K562 (cell line): ENCODE measurements around the gene USP35. TPM values are rescaled to one million over a fixed set of nuclear protein-coding genes. Genes with fewer than 3 reads are reported as not detected.

Experiments used
- ATAC-seq: fragments of 200-7000 bp; cut with Tn5 transposase; 3 replicates; pipeline ENCODE4 v1.9.1; 2020; ENCODE audit warnings: moderate library complexity
- BruUV-seq: library from RNA; stranded (reverse); fragments of 400-500 nt; replicated peaks from 2 replicates; lab custom pipeline; 2021; lab: Mats Ljungman, UMichigan
- CTCF ChIA-PET: fragments of 300-600 bp; formaldehyde crosslinking; extraction: SDS; loops from one replicate; lab custom pipeline; 2021; ENCODE audit warnings: low intra/inter-chr PET ratio; lab: Yijun Ruan, JAX
- POLR2A ChIA-PET: fragments of 300-600, 350-650 bp; sonication (Branson Sonifier 250); formaldehyde crosslinking; extraction: SDS; loops from one replicate; lab custom pipeline; 2021; ENCODE audit warnings: antibody characterized with exemption, inconsistent platforms; lab: Yijun Ruan, JAX
- DNase-seq, 4 experiments: peaks; one replicate each; pipeline versions ENCODE4 v3.0.0 to v3.0.0-alpha.2; 2011 to 2018; ENCODE audit warnings: low spot score in 3 of 4, mixed read lengths in 3 of 4; ENCODE audit errors: extremely low read depth in 1 of 4
- FAIRE-seq: peaks from 2 replicates; lab custom pipeline; 2011; peaks lifted over from hg19 to GRCh38; lab: Jason Lieb, UNC
- H2AFZ ChIP-seq: 2 replicates; pipeline ENCODE4 v1.6.0; 2011; ENCODE audit warnings: low read depth, low read length, control low read depth, inconsistent platforms
- H3K27ac ChIP-seq: fragments of 200-600 bp; 3 replicates; pipeline ENCODE4 v1.8.0; 2011; ENCODE audit warnings: low read depth, mild to moderate bottlenecking, control low read depth, inconsistent platforms, low read length, moderate library complexity, mixed read lengths; ENCODE audit errors: extremely low read depth
- H3K27me3 ChIP-seq, 2 experiments: fragments of 300-600 bp in 1 of 2; 2 replicates in 1 of 2; 3 replicates in 1 of 2; pipeline versions ENCODE4 v1.6.0 to v1.8.0; 2011; ENCODE audit warnings: inconsistent platforms in 2 of 2, low read length in 2 of 2, mild to moderate bottlenecking in 1 of 2, mixed read lengths in 1 of 2, moderate library complexity in 1 of 2; ENCODE audit not compliant: control insufficient read depth in 2 of 2, insufficient read depth in 2 of 2
- H3K36me3 ChIP-seq: fragments of 300-600 bp; 3 replicates; pipeline ENCODE4 v1.8.0; 2011; ENCODE audit warnings: mild to moderate bottlenecking, low read length, inconsistent platforms; ENCODE audit not compliant: control insufficient read depth, insufficient read depth
- H3K4me1 ChIP-seq, 2 experiments: fragments of 200-600 bp in 1 of 2; replicated peaks in 1 of 2; 2 replicates in 1 of 2; 3 replicates in 1 of 2; pipeline versions ENCODE4 v1.5.1 to v1.8.0; 2011; ENCODE audit warnings: inconsistent platforms in 2 of 2, low read length in 2 of 2, mild to moderate bottlenecking in 1 of 2, mixed read lengths in 1 of 2, moderate library complexity in 1 of 2; ENCODE audit not compliant: control insufficient read depth in 2 of 2, insufficient read depth in 2 of 2
- H3K4me2 ChIP-seq: 2 replicates; pipeline ENCODE4 v1.6.1; 2011; ENCODE audit warnings: low read length, control low read depth, inconsistent platforms, mixed read lengths; ENCODE audit not compliant: insufficient read depth
- H3K4me3 ChIP-seq: fragments of 200-600 bp; sonication (generic), shearing (Covaris generic); 2 replicates; pipeline ENCODE4 v1.5.1; 2016; ENCODE audit warnings: control low read depth, inconsistent platforms
- H3K79me2 ChIP-seq: fragments of 200-600 bp; 3 replicates; pipeline ENCODE4 v1.8.0; 2011; ENCODE audit warnings: low read length, inconsistent platforms; ENCODE audit not compliant: control insufficient read depth, insufficient read depth
- H3K9ac ChIP-seq, 2 experiments: 2 replicates each; pipeline versions ENCODE4 v1.6.0 to v1.6.1; 2011; ENCODE audit warnings: low read depth in 2 of 2, low read length in 2 of 2, control low read depth in 1 of 2, inconsistent platforms in 1 of 2, mild to moderate bottlenecking in 1 of 2, mixed read lengths in 1 of 2; ENCODE audit not compliant: insufficient read depth in 1 of 2
- H3K9me1 ChIP-seq: one replicate; pipeline ENCODE4 v1.6.0; 2011; ENCODE audit warnings: inconsistent platforms, mild to moderate bottlenecking, low read length, moderate library complexity; ENCODE audit not compliant: control insufficient read depth, insufficient read depth
- H3K9me3 ChIP-seq: replicated peaks from 2 replicates; pipeline ENCODE4 v1.5.1; 2011; ENCODE audit warnings: low read depth, low read length, inconsistent platforms; ENCODE audit not compliant: control insufficient read depth, insufficient read depth
- H4K20me1 ChIP-seq: replicated peaks from 2 replicates; pipeline ENCODE4 v1.6.1; 2011; ENCODE audit warnings: low read length, inconsistent platforms, mixed read lengths; ENCODE audit not compliant: control insufficient read depth, insufficient read depth
- BCOR ChIP-seq: fragments of 450-650 bp; IDR thresholded peaks from 2 replicates; pipeline ENCODE4 v1.6.1; 2016
- C11orf30 ChIP-seq: fragments of 450-650 bp; IDR thresholded peaks from 2 replicates; pipeline ENCODE4 v1.6.1; 2016; ENCODE audit warnings: low read depth, mild to moderate bottlenecking
- CBFA2T3 ChIP-seq: fragments of 450-650 bp; IDR thresholded peaks from 2 replicates; pipeline ENCODE4 v1.6.1; 2017
- GMEB1 ChIP-seq: fragments of 250-450 bp; sonication (Bioruptor Pico); IDR thresholded peaks from 2 replicates; pipeline ENCODE4 v1.4.0; 2020; ENCODE audit warnings: mild to moderate bottlenecking
- MEF2A ChIP-seq: IDR thresholded peaks from 2 replicates; pipeline ENCODE4 v1.6.1; 2011; ENCODE audit warnings: low read depth, mild to moderate bottlenecking, low read length, moderate library complexity; ENCODE audit not compliant: control insufficient read depth
- RBM25 ChIP-seq: fragments of 200-400 bp; formaldehyde crosslinking; IDR thresholded peaks from 2 replicates; pipeline ENCODE4 v1.6.1; 2018; ENCODE audit warnings: low read length, low read depth, moderate library complexity; ENCODE audit not compliant: severe bottlenecking
- SIN3A ChIP-seq, 2 experiments: fragments of 150-350 bp in 1 of 2; IDR thresholded peaks; 2 replicates each; pipeline ENCODE4 v1.6.1; 2011 to 2016; ENCODE audit warnings: borderline replicate concordance in 2 of 2, low read depth in 2 of 2, low read length in 2 of 2, mild to moderate bottlenecking in 2 of 2, moderate library complexity in 2 of 2; ENCODE audit not compliant: control insufficient read depth in 1 of 2
- SREBF2 ChIP-seq: sonication (generic); formaldehyde crosslinking; IDR thresholded peaks from 2 replicates; pipeline ENCODE4 v1.4.0; 2020; ENCODE audit warnings: mild to moderate bottlenecking, missing genetic modification reagents
- TBP ChIP-seq: optimal IDR thresholded peaks from 2 replicates; pipeline ENCODE3; 2011; ENCODE audit warnings: low read depth, low read length, improper control_type of control experiment
- THAP12 ChIP-seq: fragments of 250-450 bp; sonication (Bioruptor Pico); IDR thresholded peaks from 2 replicates; pipeline ENCODE4 v1.9.0; 2021; ENCODE audit warnings: mild to moderate bottlenecking, inconsistent platforms
- U2AF1 ChIP-seq: fragments of 200-400 bp; formaldehyde crosslinking; optimal IDR thresholded peaks from 2 replicates; pipeline ENCODE3; 2017; ENCODE audit warnings: mild to moderate bottlenecking, low read depth, low read length, moderate library complexity
- ZNF143 ChIP-seq: sonication (generic); formaldehyde crosslinking; IDR thresholded peaks from 2 replicates; pipeline ENCODE4 v1.9.0; 2022; ENCODE audit warnings: mild to moderate bottlenecking, missing genetic modification reagents
- ZNF23 ChIP-seq: fragments of 250-450 bp; sonication (Bioruptor Pico); IDR thresholded peaks from 2 replicates; pipeline ENCODE4 v1.4.0; 2020; ENCODE audit warnings: mild to moderate bottlenecking
- ZNF24 ChIP-seq: fragments of 450-650 bp; IDR thresholded peaks from 2 replicates; pipeline ENCODE4 v1.6.1; 2016
- ZNF316 ChIP-seq: fragments of 450-650 bp; IDR thresholded peaks from 2 replicates; pipeline ENCODE4 v1.6.1; 2016
- WGBS: fragments of 100-300 bp; shearing (Covaris generic); methylation state at CpG from one replicate; pipeline ENCODE4 v1.1.6; 2016; ENCODE audit warnings: low coverage, mixed read lengths; ENCODE audit not compliant: insufficient coverage; ENCODE audit errors: missing lambda C conversion rate; 5-methylcytosine and 5-hydroxymethylcytosine counted together
- in situ Hi-C: fragments of 300-500 bp; cut with MboI; formaldehyde crosslinking; loops from 4 replicates; pipeline ENCODE4 v1.15.0; 2018; ENCODE audit warnings: inconsistent platforms, mixed read lengths
- intact Hi-C: fragments of 100-400 bp; cut with micrococcal nuclease; formaldehyde crosslinking; loops from 2 replicates; pipeline ENCODE4 v1.14.2; 2022
- polyA plus RNA-seq, 8 experiments: library from polyadenylated mRNA; depleted of rRNA in 4 of 8; stranded (reverse) in 5 of 8; unstranded in 3 of 8; fragments of >200 nt; fragmentation: Nextera tagmentation in 2 of 8; fragmentation: Illumina TruSeq in 1 of 8; extraction: Ambion mirVana in 2 of 8; extraction: Trizol in 1 of 8; gene quantifications; 2 replicates each; pipeline versions ENCODE4 v1.2.1 to v1.2.3, GENCODE V29; 2011 to 2014; ENCODE audit warnings: inconsistent platforms in 1 of 8, missing spikeins in 1 of 8
- total RNA-seq, 7 experiments: library from RNA; depleted of rRNA in 6 of 7; stranded (reverse); fragments of >200 nt in 6 of 7; fragmentation: Illumina TruSeq in 2 of 7; extraction: Trizol in 2 of 7; gene quantifications; 2 replicates each; pipeline versions ENCODE4 v1.2.1 to v1.2.3, GENCODE V29; 2011 to 2021; ENCODE audit warnings: low replicate concordance in 1 of 7

Gene USP35
- total and polyA plus RNA-seq, 9 of the 15 experiments (the other 6 are each of a cell fraction or from before 2014, with no cell fraction given) = 0.01 to 4.8 (median 3.6) TPM

GRCh38 chr11:78255919-78256318, 67.2 kb downstream of the USP35 start:
- Histone ChIP-seq H4K20me1 (no peaks in the 10 kb centered on the region), H3K9me3 (no peaks in the 10 kb centered on the region), H2AFZ (no peak overlapping the region), H3K27me3 (no peaks in the 10 kb centered on the region), H3K9ac (no peak overlapping the region), H3K4me2 (no peak overlapping the region), H3K79me2 (peaks cover 21% of the 10 kb centered on the region; the same call in 2 of the 3 replicates), H3K4me1 (peaks cover 14 to 42% of the 10 kb centered on the region in 2 experiments), H3K36me3 (no peaks in the 10 kb centered on the region; the same call in 2 of the 3 replicates), H3K4me3 (no peak overlapping the region), H3K9me1 (no peaks in the 10 kb centered on the region), H3K27ac (no peak overlapping the region; the same call in 2 of the 3 replicates)
- peak; percentile 46 for FAIRE-seq
- ATAC-seq = no peak
- POLR2A ChIA-PET = interaction anchor here (1.2 kb wide), 1 partner anchor 15 kb away, joined by 5 read pairs; no protein-coding TSS in a partner anchor
- no TSS peak for BruUV-seq
- in situ Hi-C loops (no loop called here), intact Hi-C loops (loop anchor here (2.0 kb wide), 2 partner anchors 27 to 63 kb away; no protein-coding TSS in a partner anchor)
- DNase-seq = no peak
- 76% methylated on average over 2 of the region's 2 CpGs for WGBS
- TF ChIP-seq SIN3A (IDR thresholded peaks at IDR 0.05; ENCODE audit: borderline replicate concordance in 2 of 2, control insufficient read depth in 1 of 2, low read depth in 2 of 2, low read length in 2 of 2) (no peak), THAP12 (no peak), U2AF1 (no peak), C11orf30 (peak; percentile 59; the same call in 1 of the 2 replicates), TBP (no peak), ZNF24 (no peak), MEF2A (no peak), ZNF23 (CRISPR knock-in tag) (no peak), RBM25 (peak; percentile 11), GMEB1 (CRISPR knock-in tag) (no peak), BCOR (no peak), ZNF143 (CRISPR knock-in tag) (no peak), CBFA2T3 (no peak), SREBF2 (CRISPR knock-in tag) (no peak), ZNF316 (peak; percentile 74)
- CTCF ChIA-PET = interaction anchor here (0.6 kb wide), 1 partner anchor 48 kb away, joined by 3 read pairs; no protein-coding TSS in a partner anchor
